HG03135 (cell line): Measurements from ENCODE around the gene FGFR2.
A peak's percentile ranks its signal among the peaks of the same experiment; 100 is the strongest.
"Not testable (repeated sequence)": the region's sequence is repeated elsewhere in the genome, so short reads cannot be mapped to it uniquely, and the experiment has no call there.

Experiments
- ATAC-seq: cut with Tn5 transposase; IDR thresholded peaks from one replicate; pipeline ENCODE4 v1.9.1; 2021; ENCODE audit warnings: mild to moderate bottlenecking, moderate library complexity; ENCODE audit not compliant: unreplicated experiment

Gene FGFR2

GRCh38 chr10:121526135-121526790, 72.0 kb downstream of the FGFR2 start:
- no peak for ATAC-seq

GRCh38 chr10:121525251-121526134, 72.8 kb downstream of the FGFR2 start:
- ATAC-seq: no peak

- no peak for ATAC-seq
These were observed 74.0 kb downstream of the FGFR2 start for GRCh38 chr10:121524157-121524817.

DNA sequence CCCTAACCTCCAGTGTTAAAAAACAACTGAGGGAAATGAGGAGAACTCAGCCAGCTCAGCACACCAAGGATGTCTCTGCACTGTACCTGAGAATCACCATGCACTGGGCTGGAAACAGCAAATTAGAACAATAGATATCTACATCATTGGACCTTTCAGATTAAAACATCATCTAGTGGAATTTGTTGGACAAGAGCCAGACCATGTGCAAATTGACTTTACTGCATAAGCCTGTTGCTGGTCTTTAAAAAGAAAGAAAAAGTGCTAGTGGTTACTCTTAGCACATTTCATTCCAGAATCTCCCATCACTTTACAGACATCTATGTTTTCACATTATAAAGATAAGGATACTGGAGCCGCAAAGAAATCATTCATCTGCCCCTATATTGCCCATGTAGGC, 75.4 kb downstream of the FGFR2 start:
- ATAC-seq: no peak

DNA sequence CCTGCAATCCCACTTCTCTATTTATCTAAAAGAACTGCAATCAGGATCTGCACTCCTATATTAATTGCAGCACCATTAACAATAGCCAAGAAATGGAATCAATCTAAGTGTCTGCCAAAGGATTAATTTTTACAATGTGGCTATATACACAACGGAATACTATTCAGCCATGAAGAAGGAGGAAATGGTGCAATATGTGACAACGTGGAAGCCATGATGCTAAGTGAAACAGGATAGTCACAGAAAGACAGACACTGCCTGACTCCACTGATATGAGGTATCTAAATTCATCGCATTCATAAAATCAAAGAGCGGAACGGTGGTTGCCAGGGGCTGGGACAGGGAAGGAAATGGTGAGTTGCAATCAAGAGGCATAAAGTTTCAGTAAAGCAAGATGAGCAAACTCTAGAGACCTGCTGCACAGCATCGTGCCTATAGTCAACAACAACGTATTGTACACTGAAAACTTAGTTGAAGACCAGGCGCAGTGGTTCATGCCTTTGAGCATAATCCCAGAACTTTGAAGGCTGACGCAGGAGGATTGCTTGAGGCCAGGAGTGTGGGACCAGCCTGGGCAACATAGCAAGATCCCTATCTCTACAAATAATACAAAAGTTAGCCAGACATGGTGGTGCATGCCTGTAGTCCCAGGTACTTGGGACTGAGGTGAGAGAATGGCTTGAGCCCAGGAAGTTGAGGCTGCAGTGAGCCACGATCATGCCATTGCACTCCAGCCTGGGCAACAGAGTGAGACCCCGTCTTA, 76.3 kb downstream of the FGFR2 start:
- no peak for ATAC-seq

GRCh38 chr10:121520526-121520925, 77.7 kb downstream of the FGFR2 start:
- ATAC-seq: not testable (repeated sequence)

DNA sequence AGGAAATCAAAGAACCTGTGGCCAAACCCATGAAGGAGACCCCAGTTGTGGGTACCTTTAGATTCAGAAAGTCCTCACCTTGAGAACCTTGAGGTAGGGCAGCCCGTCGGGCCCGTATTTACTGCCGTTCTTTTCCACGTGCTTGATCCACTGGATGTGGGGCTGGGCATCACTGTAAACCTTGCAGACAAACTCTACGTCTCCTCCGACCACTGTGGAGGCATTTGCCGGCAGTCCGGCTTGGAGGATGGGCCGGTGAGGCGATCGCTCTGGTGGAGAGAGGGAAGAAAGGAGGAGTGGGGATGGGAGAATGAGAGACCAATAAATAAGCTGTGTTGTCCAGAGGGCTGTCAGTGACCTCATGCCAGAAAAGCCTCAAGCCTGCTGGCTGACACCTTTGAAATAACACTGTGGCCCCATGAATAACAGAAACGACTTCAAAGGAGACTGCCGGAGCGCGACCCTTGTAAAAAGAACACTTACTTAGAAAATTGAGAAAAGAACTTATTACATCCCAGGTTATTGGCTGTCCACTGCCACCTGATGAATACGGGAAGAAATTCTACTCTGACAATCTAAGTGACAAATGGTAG, 78.2 kb downstream of the FGFR2 start:
- no peak for ATAC-seq

- no peak for ATAC-seq
These were observed 78.8 kb downstream of the FGFR2 start for GRCh38 chr10:121519411-121519810.

DNA sequence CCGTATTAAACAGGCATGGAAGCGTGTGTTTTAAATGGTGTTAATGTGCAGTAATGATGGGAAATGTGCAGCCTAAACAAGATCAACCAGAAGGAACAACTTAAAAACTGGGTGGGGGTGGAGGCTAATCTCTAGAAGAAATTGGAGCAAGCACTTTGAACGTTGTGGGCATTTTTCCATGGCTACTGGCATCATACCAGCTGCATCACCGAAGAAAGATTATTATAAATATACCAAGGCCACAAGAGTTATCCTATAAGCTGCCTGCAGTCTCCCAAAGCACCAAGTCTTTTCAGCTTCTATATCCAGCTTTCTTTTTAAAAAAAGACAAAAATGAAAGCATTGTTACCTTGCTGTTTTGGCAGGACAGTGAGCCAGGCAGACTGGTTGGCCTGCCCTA, 79.9 kb downstream of the FGFR2 start:
- ATAC-seq: no peak

DNA sequence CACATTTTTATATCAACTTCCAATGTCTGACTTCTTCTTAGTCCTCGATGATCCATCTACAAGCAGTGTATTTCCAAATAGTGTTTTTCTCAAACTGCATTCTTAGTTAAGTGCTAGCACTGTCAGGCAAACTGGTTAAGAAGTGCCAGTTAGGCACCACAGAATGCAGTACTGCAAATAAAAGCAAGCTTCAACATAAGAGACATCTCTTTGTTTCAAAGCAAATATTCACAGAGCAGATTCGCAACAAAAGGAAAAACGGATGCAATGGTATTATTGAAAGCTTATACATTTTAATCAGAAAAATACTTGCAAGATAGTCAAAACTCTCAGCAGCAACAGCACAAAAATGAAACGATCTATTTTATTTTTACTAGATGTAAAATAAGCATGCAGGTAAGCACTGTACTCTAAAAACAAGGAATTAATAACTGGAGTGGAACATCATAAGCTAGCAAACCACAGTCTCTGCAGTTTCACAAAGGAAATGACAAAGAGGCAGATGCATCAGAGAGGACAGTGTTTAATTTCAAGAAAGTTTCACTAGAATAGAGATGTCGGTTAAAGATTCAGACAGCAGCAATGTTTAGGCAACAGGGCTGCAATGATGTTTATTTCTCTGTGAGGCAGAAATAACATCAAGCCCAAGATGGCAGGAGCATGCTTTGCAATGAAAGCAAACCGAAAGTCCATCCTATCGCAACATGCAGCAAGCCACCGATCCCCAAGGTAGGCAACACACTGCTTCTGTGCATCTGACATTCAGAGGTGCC, 82.0 kb downstream of the FGFR2 start:
- peak; percentile 80 for ATAC-seq

- no peak for ATAC-seq
These were observed 83.9 kb downstream of the FGFR2 start for GRCh38 chr10:121514141-121514865.

GRCh38 chr10:121511943-121512342, 86.3 kb downstream of the FGFR2 start:
- ATAC-seq: no peak

GRCh38 chr10:121511460-121511859, 86.8 kb downstream of the FGFR2 start:
- ATAC-seq: no peak

DNA sequence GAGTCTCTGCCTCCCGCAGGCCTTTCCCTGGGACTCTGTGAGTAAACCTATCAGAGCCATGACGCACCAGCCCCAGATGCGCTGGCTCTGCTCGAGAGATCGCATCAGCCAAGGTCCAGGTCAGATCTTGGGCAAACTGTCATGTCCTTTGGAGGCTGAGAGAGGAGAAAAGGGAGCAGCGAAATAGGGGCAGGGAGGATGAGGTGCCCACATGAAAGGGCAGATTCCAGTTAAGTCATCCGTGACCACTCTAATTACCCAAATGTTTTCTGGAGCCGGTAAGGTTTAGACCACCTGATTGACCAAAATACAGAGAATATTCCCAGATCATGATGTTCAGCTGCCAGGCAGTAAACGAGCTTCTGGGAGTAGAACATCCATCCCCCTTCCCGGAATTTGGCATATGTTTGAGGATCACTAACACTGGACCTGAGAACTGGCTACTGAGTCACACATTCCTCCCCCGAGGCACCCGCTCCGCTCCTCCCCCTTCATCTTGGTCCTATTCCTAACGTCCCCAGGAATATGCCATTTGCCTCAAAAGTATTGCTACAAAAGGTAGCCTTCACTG, 88.0 kb downstream of the FGFR2 start:
- ATAC-seq: no peak

DNA sequence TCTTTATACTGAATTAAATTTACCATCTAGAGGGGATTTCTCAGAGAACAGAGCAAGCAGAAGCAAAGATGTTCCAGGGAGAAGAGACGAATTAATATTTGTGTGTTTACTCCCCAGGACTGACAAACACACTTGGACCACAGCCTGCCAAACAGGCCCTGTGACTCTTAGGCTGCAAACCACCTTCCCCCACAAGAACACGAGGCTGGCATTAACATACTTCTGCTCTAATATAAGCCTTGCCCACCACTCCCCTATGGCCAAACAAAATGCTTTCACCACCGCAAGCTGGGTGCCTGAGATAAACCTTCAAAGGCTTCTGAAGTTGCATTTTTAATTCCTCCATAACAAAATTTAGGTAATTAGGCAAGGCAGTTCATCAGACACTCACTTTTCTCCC, 88.4 kb downstream of the FGFR2 start:
- no peak for ATAC-seq

DNA sequence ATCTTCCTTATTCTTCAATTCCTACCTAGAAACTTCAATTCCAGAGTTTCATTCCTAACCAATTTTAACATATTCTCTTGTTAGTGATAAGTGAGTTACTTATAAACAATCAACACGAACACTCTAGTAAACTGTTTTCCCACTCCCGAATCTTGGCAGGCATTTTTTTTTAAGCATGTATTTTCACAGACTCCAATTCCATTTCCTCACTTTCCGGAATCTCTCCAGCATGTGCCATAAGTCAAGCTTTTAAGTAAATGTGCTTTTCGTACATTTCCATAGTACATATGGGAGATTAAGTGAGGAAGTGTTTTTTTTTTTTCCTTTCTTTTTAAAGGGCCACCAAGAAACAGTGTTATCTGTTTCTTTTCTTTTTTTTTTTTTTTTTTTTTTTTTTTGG, 89.1 kb downstream of the FGFR2 start:
- no peak for ATAC-seq

- ATAC-seq: no peak
These were observed 94.6 kb downstream of the FGFR2 start for GRCh38 chr10:121503587-121504051.

DNA sequence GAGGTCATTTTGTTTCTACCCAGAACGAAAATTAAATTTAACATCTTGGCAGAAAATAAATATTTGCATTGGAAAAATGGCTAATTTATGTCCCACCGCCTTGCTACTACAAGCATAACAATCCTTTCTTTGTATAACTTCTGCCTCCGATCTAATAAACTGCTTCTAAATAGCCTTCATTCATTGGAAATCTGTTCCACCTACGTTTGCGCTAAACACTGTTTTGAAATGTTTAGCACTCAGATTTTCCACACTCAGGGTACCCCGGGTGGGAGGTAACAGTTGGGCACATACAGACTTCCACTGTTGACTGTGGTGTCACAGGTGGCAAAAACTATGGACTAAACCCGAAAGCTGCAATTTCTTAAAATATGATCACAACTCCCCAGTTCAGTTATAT, 96.4 kb downstream of the FGFR2 start:
- no peak for ATAC-seq
